GM21737 (cell line): ENCODE data around the gene SLC26A1.

Source experiments
- ATAC-seq: cut with Tn5 transposase; IDR thresholded peaks from one replicate; pipeline ENCODE4 v1.9.1; 2021; ENCODE audit warnings: mild to moderate bottlenecking, moderate library complexity; ENCODE audit not compliant: unreplicated experiment

Gene SLC26A1

GRCh38 chr4:993111-994029, at the start of gene SLC26A1:
SLC26A1 (minus strand) TSS chr4:993404; CDS start chr4:991703, 1,701 bp downstream.
- no peak for ATAC-seq

GRCh38 chr4:1042352-1043055, 49.3 kb upstream of the SLC26A1 start:
- ATAC-seq, result no peak

GRCh38 chr4:1041936-1042330, 48.7 kb upstream of the SLC26A1 start:
- no peak for ATAC-seq

- no peak for ATAC-seq
These were observed 48.1 kb upstream of the SLC26A1 start for GRCh38 chr4:1041147-1041935.

- ATAC-seq, result no peak
These were observed 47.3 kb upstream of the SLC26A1 start for GRCh38 chr4:1040344-1041146.

GRCh38 chr4:1039493-1040343, 46.5 kb upstream of the SLC26A1 start:
- no peak for ATAC-seq

- no peak for ATAC-seq
These were observed 45.8 kb upstream of the SLC26A1 start for GRCh38 chr4:1038948-1039492.

GRCh38 chr4:1036976-1037810, 44.0 kb upstream of the SLC26A1 start:
- no peak for ATAC-seq

GRCh38 chr4:1036095-1036494, 42.9 kb upstream of the SLC26A1 start:
- no peak for ATAC-seq

- no peak for ATAC-seq
These were observed 42.3 kb upstream of the SLC26A1 start for GRCh38 chr4:1035510-1035909.

GRCh38 chr4:1033840-1034551, 40.8 kb upstream of the SLC26A1 start:
- ATAC-seq, result no peak

GRCh38 chr4:1032861-1033260, 39.7 kb upstream of the SLC26A1 start:
- no peak for ATAC-seq

GRCh38 chr4:1031956-1032795, 39.0 kb upstream of the SLC26A1 start:
- no peak for ATAC-seq

- no peak for ATAC-seq
These were observed 38.1 kb upstream of the SLC26A1 start for GRCh38 chr4:1031346-1031745.

GRCh38 chr4:1030559-1030958, 37.4 kb upstream of the SLC26A1 start:
- ATAC-seq, result no peak

GRCh38 chr4:1030031-1030430, 36.8 kb upstream of the SLC26A1 start:
- no peak for ATAC-seq

- no peak for ATAC-seq
These were observed 36.3 kb upstream of the SLC26A1 start for GRCh38 chr4:1029529-1029928.
